Measurements from ENCODE around the gene IRX3.

IRX3 gene

GRCh38 chr16:54318941-54319340, 32.4 kb upstream of the IRX3 start:
- H3K36me3 ChIP-seq (ENCODE audit: control insufficient read depth in 5 of 5, insufficient read depth in 5 of 5, low read length in 5 of 5), result no peaks in the 10 kb centered on the region
- peaks cover 0 to 4% (median 0%) of the 10 kb centered on the region in 5 donors for H3K9me3 ChIP-seq (ENCODE audit: control insufficient read depth in 5 of 5, low read length in 5 of 5)
- no peak overlapping the region for H3K27ac ChIP-seq (ENCODE audit: low read depth, low read length)
- H3K4me3 ChIP-seq (ENCODE audit: low read depth in 1 of 5, low read length in 5 of 5), result no peak overlapping the region
- no peak overlapping the region for H3K9ac ChIP-seq (ENCODE audit: low read length in 5 of 5)
- H3K4me1 ChIP-seq (ENCODE audit: control insufficient read depth in 5 of 5, insufficient read depth in 5 of 5, low read length in 5 of 5), result no peaks in the 10 kb centered on the region
- H3K27me3 ChIP-seq (ENCODE audit: control insufficient read depth in 5 of 5, insufficient read depth in 4 of 5, low read length in 5 of 5), result no peaks in the 10 kb centered on the region

- no peak overlapping the region for H3K4me3 ChIP-seq (ENCODE audit: low read depth in 1 of 5, low read length in 5 of 5)
- H3K9me3 ChIP-seq (ENCODE audit: control insufficient read depth in 5 of 5, low read length in 5 of 5), result peaks cover 0 to 4% (median 0%) of the 10 kb centered on the region in 5 donors
- H3K36me3 ChIP-seq (ENCODE audit: control insufficient read depth in 5 of 5, insufficient read depth in 5 of 5, low read length in 5 of 5), result no peaks in the 10 kb centered on the region
- no peaks in the 10 kb centered on the region for H3K27me3 ChIP-seq (ENCODE audit: control insufficient read depth in 5 of 5, insufficient read depth in 4 of 5, low read length in 5 of 5)
- no peak overlapping the region for H3K9ac ChIP-seq (ENCODE audit: low read length in 5 of 5)
- no peak overlapping the region for H3K27ac ChIP-seq (ENCODE audit: low read depth, low read length)
- H3K4me1 ChIP-seq (ENCODE audit: control insufficient read depth in 5 of 5, insufficient read depth in 5 of 5, low read length in 5 of 5), result no peaks in the 10 kb centered on the region
Measured at GRCh38 chr16:54317101-54317611, 30.6 kb upstream of the IRX3 start.

GRCh38 chr16:54316095-54316889, 29.7 kb upstream of the IRX3 start:
- Histone ChIP-seq H3K4me3 (ENCODE audit: low read depth in 1 of 5, low read length in 5 of 5) (no peak overlapping the region), H3K27me3 (ENCODE audit: control insufficient read depth in 5 of 5, insufficient read depth in 4 of 5, low read length in 5 of 5) (no peaks in the 10 kb centered on the region), H3K36me3 (ENCODE audit: control insufficient read depth in 5 of 5, insufficient read depth in 5 of 5, low read length in 5 of 5) (no peaks in the 10 kb centered on the region), H3K9ac (ENCODE audit: low read length in 5 of 5) (no peak overlapping the region), H3K27ac (ENCODE audit: low read depth, low read length) (no peak overlapping the region), H3K9me3 (ENCODE audit: control insufficient read depth in 5 of 5, low read length in 5 of 5) (peaks cover 0 to 4% (median 0%) of the 10 kb centered on the region in 5 donors), H3K4me1 (ENCODE audit: control insufficient read depth in 5 of 5, insufficient read depth in 5 of 5, low read length in 5 of 5) (no peaks in the 10 kb centered on the region)

- H3K27ac ChIP-seq (ENCODE audit: low read depth, low read length), result no peak overlapping the region
- no peak overlapping the region for H3K4me3 ChIP-seq (ENCODE audit: low read depth in 1 of 5, low read length in 5 of 5)
- H3K27me3 ChIP-seq (ENCODE audit: control insufficient read depth in 5 of 5, insufficient read depth in 4 of 5, low read length in 5 of 5), result peaks cover 0 to 6% (median 0%) of the 10 kb centered on the region in 5 donors
- no peak overlapping the region for H3K9ac ChIP-seq (ENCODE audit: low read length in 5 of 5)
- H3K9me3 ChIP-seq (ENCODE audit: control insufficient read depth in 5 of 5, low read length in 5 of 5), result no peaks in the 10 kb centered on the region
- H3K36me3 ChIP-seq (ENCODE audit: control insufficient read depth in 5 of 5, insufficient read depth in 5 of 5, low read length in 5 of 5), result no peaks in the 10 kb centered on the region
- H3K4me1 ChIP-seq (ENCODE audit: control insufficient read depth in 5 of 5, insufficient read depth in 5 of 5, low read length in 5 of 5), result no peaks in the 10 kb centered on the region
Measured at GRCh38 chr16:54313789-54314188, 27.2 kb upstream of the IRX3 start.

DNA sequence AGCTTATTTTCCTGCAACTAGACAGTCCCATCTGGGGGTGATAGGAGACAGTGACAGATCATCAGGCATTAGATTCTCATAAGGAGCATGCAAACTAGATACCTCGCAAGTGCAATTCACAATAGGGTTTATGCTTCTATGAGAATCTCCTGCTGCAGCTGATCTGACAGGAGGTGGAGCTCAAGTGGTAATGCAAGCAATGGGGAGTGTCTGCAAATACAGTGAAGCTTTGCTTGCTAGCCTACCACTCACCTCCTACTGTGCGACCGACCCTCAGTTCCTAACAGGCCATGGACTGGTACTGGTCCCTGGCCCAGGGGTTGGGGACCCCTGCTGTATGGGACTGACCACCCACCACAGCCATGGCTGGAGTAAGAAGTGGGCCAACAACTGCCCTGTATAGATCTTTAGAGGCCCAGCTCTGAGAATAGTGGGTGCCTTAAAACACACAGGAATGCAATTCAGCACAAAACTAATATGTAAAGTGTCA, 26.0 kb upstream of the IRX3 start:
- Histone ChIP-seq H3K27ac (ENCODE audit: low read depth, low read length) (no peak overlapping the region), H3K27me3 (ENCODE audit: control insufficient read depth in 5 of 5, insufficient read depth in 4 of 5, low read length in 5 of 5) (peaks cover 0 to 6% (median 0%) of the 10 kb centered on the region in 5 donors), H3K9me3 (ENCODE audit: control insufficient read depth in 5 of 5, low read length in 5 of 5) (no peaks in the 10 kb centered on the region), H3K4me1 (ENCODE audit: control insufficient read depth in 5 of 5, insufficient read depth in 5 of 5, low read length in 5 of 5) (no peaks in the 10 kb centered on the region), H3K9ac (ENCODE audit: low read length in 5 of 5) (no peak overlapping the region), H3K36me3 (ENCODE audit: control insufficient read depth in 5 of 5, insufficient read depth in 5 of 5, low read length in 5 of 5) (no peaks in the 10 kb centered on the region), H3K4me3 (ENCODE audit: low read depth in 1 of 5, low read length in 5 of 5) (no peak overlapping the region)

- Histone ChIP-seq H3K27me3 (ENCODE audit: control insufficient read depth in 5 of 5, insufficient read depth in 4 of 5, low read length in 5 of 5) (peaks cover 0 to 16% (median 3%) of the 10 kb centered on the region in 5 donors), H3K36me3 (ENCODE audit: control insufficient read depth in 5 of 5, insufficient read depth in 5 of 5, low read length in 5 of 5) (no peaks in the 10 kb centered on the region), H3K4me3 (ENCODE audit: low read depth in 1 of 5, low read length in 5 of 5) (no peak overlapping the region), H3K27ac (ENCODE audit: low read depth, low read length) (no peak overlapping the region), H3K4me1 (ENCODE audit: control insufficient read depth in 5 of 5, insufficient read depth in 5 of 5, low read length in 5 of 5) (no peaks in the 10 kb centered on the region), H3K9ac (ENCODE audit: low read length in 5 of 5) (no peak overlapping the region), H3K9me3 (ENCODE audit: control insufficient read depth in 5 of 5, low read length in 5 of 5) (no peaks in the 10 kb centered on the region)
Measured at GRCh38 chr16:54309341-54309740, 22.8 kb upstream of the IRX3 start.

DNA sequence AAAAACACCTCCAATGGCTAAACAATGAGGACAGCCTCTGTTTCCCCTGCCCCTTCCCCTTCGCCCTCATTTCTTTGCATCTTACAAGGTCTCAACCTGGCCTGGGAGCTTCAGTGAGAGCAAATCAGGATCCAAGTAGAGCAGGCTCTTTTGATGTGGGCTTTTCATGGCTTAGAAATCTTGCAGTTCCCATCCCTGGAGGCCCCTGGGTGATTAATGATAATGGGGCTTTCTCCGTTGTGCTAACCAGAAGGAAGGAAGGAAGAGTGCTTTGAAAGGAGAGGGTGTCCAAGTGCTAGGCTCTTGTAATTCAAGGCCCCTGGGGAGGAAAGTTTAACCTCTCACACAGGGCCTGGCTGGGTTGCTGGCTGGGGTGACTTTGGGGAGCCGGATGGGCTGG, 18.5 kb upstream of the IRX3 start:
- Histone ChIP-seq H3K4me1 (ENCODE audit: control insufficient read depth in 5 of 5, insufficient read depth in 5 of 5, low read length in 5 of 5) (no peaks in the 10 kb centered on the region), H3K36me3 (ENCODE audit: control insufficient read depth in 5 of 5, insufficient read depth in 5 of 5, low read length in 5 of 5) (no peaks in the 10 kb centered on the region), H3K9ac (ENCODE audit: low read length in 5 of 5) (no peak overlapping the region), H3K9me3 (ENCODE audit: control insufficient read depth in 5 of 5, low read length in 5 of 5) (no peaks in the 10 kb centered on the region), H3K4me3 (ENCODE audit: low read depth in 1 of 5, low read length in 5 of 5) (no peak overlapping the region), H3K27me3 (ENCODE audit: control insufficient read depth in 5 of 5, insufficient read depth in 4 of 5, low read length in 5 of 5) (peaks cover 0 to 10% (median 3%) of the 10 kb centered on the region in 5 donors), H3K27ac (ENCODE audit: low read depth, low read length) (no peak overlapping the region)

GRCh38 chr16:54303613-54304012, 17.0 kb upstream of the IRX3 start:
- no peak overlapping the region for H3K27ac ChIP-seq (ENCODE audit: low read depth, low read length)
- H3K9me3 ChIP-seq (ENCODE audit: control insufficient read depth in 5 of 5, low read length in 5 of 5), result no peaks in the 10 kb centered on the region
- no peaks in the 10 kb centered on the region for H3K36me3 ChIP-seq (ENCODE audit: control insufficient read depth in 5 of 5, insufficient read depth in 5 of 5, low read length in 5 of 5)
- no peak overlapping the region for H3K9ac ChIP-seq (ENCODE audit: low read length in 5 of 5)
- peaks cover 0 to 14% (median 3%) of the 10 kb centered on the region in 5 donors for H3K27me3 ChIP-seq (ENCODE audit: control insufficient read depth in 5 of 5, insufficient read depth in 4 of 5, low read length in 5 of 5)
- H3K4me3 ChIP-seq (ENCODE audit: low read depth in 1 of 5, low read length in 5 of 5), result no peak overlapping the region
- no peaks in the 10 kb centered on the region for H3K4me1 ChIP-seq (ENCODE audit: control insufficient read depth in 5 of 5, insufficient read depth in 5 of 5, low read length in 5 of 5)

GRCh38 chr16:54297154-54297553, 10.6 kb upstream of the IRX3 start:
- Histone ChIP-seq H3K27ac (ENCODE audit: low read depth, low read length) (no peak overlapping the region), H3K4me1 (ENCODE audit: control insufficient read depth in 5 of 5, insufficient read depth in 5 of 5, low read length in 5 of 5) (no peaks in the 10 kb centered on the region), H3K4me3 (ENCODE audit: low read depth in 1 of 5, low read length in 5 of 5) (no peak overlapping the region), H3K9ac (ENCODE audit: low read length in 5 of 5) (no peak overlapping the region), H3K27me3 (ENCODE audit: control insufficient read depth in 5 of 5, insufficient read depth in 4 of 5, low read length in 5 of 5) (peaks cover 0 to 4% (median 0%) of the 10 kb centered on the region in 5 donors), H3K9me3 (ENCODE audit: control insufficient read depth in 5 of 5, low read length in 5 of 5) (peaks cover 0 to 9% (median 6%) of the 10 kb centered on the region in 5 donors), H3K36me3 (ENCODE audit: control insufficient read depth in 5 of 5, insufficient read depth in 5 of 5, low read length in 5 of 5) (no peaks in the 10 kb centered on the region)

GRCh38 chr16:54296543-54296942, 10.0 kb upstream of the IRX3 start:
- H3K27ac ChIP-seq (ENCODE audit: low read depth, low read length), result no peak overlapping the region
- H3K4me3 ChIP-seq (ENCODE audit: low read depth in 1 of 5, low read length in 5 of 5), result no peak overlapping the region
- peaks cover 0 to 9% (median 6%) of the 10 kb centered on the region in 5 donors for H3K9me3 ChIP-seq (ENCODE audit: control insufficient read depth in 5 of 5, low read length in 5 of 5)
- H3K27me3 ChIP-seq (ENCODE audit: control insufficient read depth in 5 of 5, insufficient read depth in 4 of 5, low read length in 5 of 5), result peaks cover 0 to 6% (median 3%) of the 10 kb centered on the region in 5 donors
- H3K9ac ChIP-seq (ENCODE audit: low read length in 5 of 5), result no peak overlapping the region
- no peaks in the 10 kb centered on the region for H3K4me1 ChIP-seq (ENCODE audit: control insufficient read depth in 5 of 5, insufficient read depth in 5 of 5, low read length in 5 of 5)
- H3K36me3 ChIP-seq (ENCODE audit: control insufficient read depth in 5 of 5, insufficient read depth in 5 of 5, low read length in 5 of 5), result no peaks in the 10 kb centered on the region
